ENCODE results near the gene KBTBD4. TPM values are rescaled to one million over a fixed set of nuclear protein-coding genes. Genes with fewer than 3 reads are reported as not detected.

KBTBD4 gene
- total RNA-seq (2022; extraction: Qiagen RNA extraction; ENCODE audit: low read depth): 17.8 to 21.2 TPM (median 19.9 TPM) in 5 replicates

GRCh38 chr11:47578524-47579494, at the start of gene KBTBD4, which contains the start of gene NDUFS3:
KBTBD4 (minus strand) TSS chr11:47578970; CDS start chr11:47578951, 19 bp downstream.
NDUFS3 (plus strand) TSS chr11:47579074; CDS start chr11:47579092, 18 bp downstream.

DNA sequence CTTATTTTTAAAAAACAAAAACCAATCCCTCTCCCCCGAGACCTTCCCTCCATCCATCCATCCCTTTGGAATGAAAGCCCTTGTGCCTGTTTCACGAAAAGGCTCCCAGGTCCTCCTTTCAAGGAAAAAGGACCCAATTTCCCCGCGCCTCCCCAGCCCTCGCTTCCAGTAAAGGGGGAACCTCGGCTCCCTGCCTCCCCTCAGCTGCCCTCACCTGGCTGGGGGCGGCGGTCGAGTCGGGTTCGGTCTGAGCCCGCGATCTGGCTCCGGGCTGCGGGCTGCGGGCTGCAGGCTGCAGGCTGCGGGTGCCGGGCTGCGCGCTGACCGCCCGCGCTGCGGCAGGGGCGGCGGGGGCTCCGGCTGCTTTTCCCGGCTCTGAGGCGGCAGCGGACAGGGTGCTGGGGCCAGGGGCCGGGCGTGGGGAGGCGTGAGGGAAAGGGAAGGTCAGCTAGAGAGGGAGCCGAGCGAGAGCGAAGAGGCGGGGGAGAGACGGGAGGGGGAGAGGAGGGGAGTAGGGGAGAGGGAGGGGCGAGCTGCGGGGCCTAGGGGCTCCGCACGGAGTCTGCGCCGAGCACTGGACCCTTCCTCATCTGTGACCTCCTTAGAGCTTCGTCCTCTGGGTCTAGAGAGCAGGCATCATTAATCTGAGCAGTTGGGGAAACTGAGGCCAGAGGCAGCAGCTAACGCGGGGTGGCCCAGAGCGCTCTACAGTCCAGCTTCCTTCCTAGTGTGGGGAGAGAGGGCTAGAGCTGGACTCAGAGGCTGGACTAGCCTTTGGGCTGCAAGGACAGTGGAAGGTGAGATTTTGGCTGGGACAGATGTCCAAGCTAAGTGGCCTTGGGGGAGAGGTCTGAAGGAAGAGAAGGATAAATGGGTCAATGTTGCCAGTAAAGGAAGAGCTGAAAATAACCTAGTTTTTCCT, 15.4 kb upstream of the KBTBD4 start, which contains the start of gene C1QTNF4:
Gene C1QTNF4 (minus strand): TSS at position 478 of the 922 bp plus-strand sequence. CDS start 3,601 bp downstream, outside the sequence.

GRCh38 chr11:47586098-47586855, 7.5 kb upstream of the KBTBD4 start, which contains the start of gene FAM180B:
FAM180B (plus strand) TSS chr11:47586678; CDS start chr11:47586769, 91 bp downstream.

DNA sequence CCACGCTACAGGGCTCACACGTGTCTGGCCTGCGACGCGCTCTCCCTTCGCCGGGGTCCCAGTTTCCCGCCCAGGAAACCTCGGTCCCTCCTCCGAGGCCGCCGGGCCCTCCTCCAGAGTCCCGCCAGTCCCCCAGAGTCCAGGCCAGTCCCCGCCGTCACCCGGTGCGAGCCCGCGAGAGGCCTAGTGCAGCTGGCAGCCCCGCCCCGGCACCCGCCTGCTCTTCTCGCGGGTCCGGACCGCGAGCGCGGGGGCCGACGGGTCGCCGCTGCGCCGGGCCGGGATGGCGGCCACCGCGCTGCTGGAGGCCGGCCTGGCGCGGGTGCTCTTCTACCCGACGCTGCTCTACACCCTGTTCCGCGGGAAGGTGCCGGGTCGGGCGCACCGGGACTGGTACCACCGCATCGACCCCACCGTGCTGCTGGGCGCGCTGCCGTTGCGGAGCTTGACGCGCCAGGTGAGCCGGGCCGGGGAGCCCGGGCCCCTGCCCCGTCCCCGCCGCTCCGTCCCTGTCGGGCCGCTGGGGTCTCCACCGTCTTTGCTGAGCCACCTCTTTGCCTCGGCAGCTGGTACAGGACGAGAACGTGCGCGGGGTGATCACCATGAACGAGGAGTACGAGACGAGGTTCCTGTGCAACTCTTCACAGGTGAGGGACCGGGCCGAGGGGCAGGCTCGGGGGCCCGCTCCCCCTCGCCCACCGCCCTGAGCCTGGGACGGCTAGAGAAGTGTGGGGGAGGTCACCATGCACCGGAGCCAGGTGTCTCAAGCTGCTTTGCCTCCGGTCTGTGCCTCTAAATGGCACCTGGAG, 13.2 kb downstream of the KBTBD4 start, which contains the start of gene PTPMT1:
Gene PTPMT1 (plus strand): TSS at position 260 of the 809 bp plus-strand sequence. CDS start 24 bp downstream, at position 284.

GRCh38 chr11:47552566-47553405, 26.0 kb downstream of the KBTBD4 start, which contains the start of gene CELF1:
CELF1 (minus strand) TSS chr11:47553132; CDS start chr11:47499523, 53,609 bp downstream.

Other genes with a start within 250 kb of the KBTBD4 start
- 0.06 to 0.09 TPM (median 0.07 TPM) in 5 replicates for gene MYBPC3, start 226.3 kb downstream of the KBTBD4 start, total RNA-seq (2022; extraction: Qiagen RNA extraction; ENCODE audit: low read depth)
- 0.32 TPM in 1 of 5 replicates, not detected in the others for gene SPI1, start 200.4 kb downstream of the KBTBD4 start, total RNA-seq (2022; extraction: Qiagen RNA extraction; ENCODE audit: low read depth)
- 25.8 to 59.6 TPM (median 49.6 TPM) in 5 replicates for gene SLC39A13, start 170.4 kb downstream of the KBTBD4 start, total RNA-seq (2022; extraction: Qiagen RNA extraction; ENCODE audit: low read depth)
- 186 to 247 TPM (median 201 TPM) in 5 replicates for gene PSMC3, start 152.5 kb downstream of the KBTBD4 start, total RNA-seq (2022; extraction: Qiagen RNA extraction; ENCODE audit: low read depth)
- gene RAPSN, start 129.8 kb downstream of the KBTBD4 start, total RNA-seq (2022; extraction: Qiagen RNA extraction; ENCODE audit: low read depth): 0.46 TPM in 1 of 5 replicates, not detected in the others
- 38.6 to 58.5 TPM (median 45.5 TPM) in 5 replicates for gene CELF1, start 25.8 kb downstream of the KBTBD4 start, total RNA-seq (2022; extraction: Qiagen RNA extraction; ENCODE audit: low read depth)
- 56.7 to 76.1 TPM (median 72.6 TPM) in 5 replicates for gene PTPMT1, start 13.4 kb downstream of the KBTBD4 start, total RNA-seq (2022; extraction: Qiagen RNA extraction; ENCODE audit: low read depth)
- gene NDUFS3, start 104 bp upstream of the KBTBD4 start, total RNA-seq (2022; extraction: Qiagen RNA extraction; ENCODE audit: low read depth): 106 to 151 TPM (median 125 TPM) in 5 replicates
- 0.33 TPM in 1 of 5 replicates, not detected in the others for gene FAM180B, start 7.7 kb upstream of the KBTBD4 start, total RNA-seq (2022; extraction: Qiagen RNA extraction; ENCODE audit: low read depth)
- 0.23 TPM in 1 of 5 replicates, not detected in the others for gene C1QTNF4, start 15.4 kb upstream of the KBTBD4 start, total RNA-seq (2022; extraction: Qiagen RNA extraction; ENCODE audit: low read depth)
- gene MTCH2, start 63.6 kb upstream of the KBTBD4 start, total RNA-seq (2022; extraction: Qiagen RNA extraction; ENCODE audit: low read depth): 118 to 149 TPM (median 137 TPM) in 5 replicates
- 0.81 to 2.4 TPM (median 1.7 TPM) in 5 replicates for gene AGBL2, start 136.4 kb upstream of the KBTBD4 start, total RNA-seq (2022; extraction: Qiagen RNA extraction; ENCODE audit: low read depth)
- gene FNBP4, start 188.4 kb upstream of the KBTBD4 start, total RNA-seq (2022; extraction: Qiagen RNA extraction; ENCODE audit: low read depth): 44.9 to 81.0 TPM (median 52.1 TPM) in 5 replicates